Loucy (cell line): ENCODE data around the gene TECTA.

Experiments used
- H2AFZ ChIP-seq: fragments of 200-600 bp; sonication (generic); 2 replicates; pipeline ENCODE4 v1.6.0; 2016; ENCODE audit warnings: antibody characterized with exemption, mild to moderate bottlenecking, low read length, moderate library complexity
- H3F3A ChIP-seq: fragments of 200-600 bp; 2 replicates; pipeline ENCODE4 v1.6.0; 2016; ENCODE audit warnings: antibody characterized with exemption, low read depth, mild to moderate bottlenecking
- H3K27me3 ChIP-seq: fragments of 200-600 bp; sonication (generic); 2 replicates; pipeline ENCODE4 v1.6.1; 2014; ENCODE audit warnings: low read length, mild to moderate bottlenecking; ENCODE audit not compliant: insufficient read depth, poor library complexity, severe bottlenecking
- H3K36me3 ChIP-seq: fragments of 200-600 bp; sonication (generic); 2 replicates; pipeline ENCODE4 v1.6.1; 2016; ENCODE audit warnings: low read length; ENCODE audit not compliant: insufficient read depth
- H3K4me1 ChIP-seq: fragments of 200-600 bp; sonication (generic); 2 replicates; pipeline ENCODE4 v1.5.1; 2014; ENCODE audit warnings: low read length, mild to moderate bottlenecking; ENCODE audit not compliant: insufficient read depth, poor library complexity, severe bottlenecking
- H3K4me2 ChIP-seq: fragments of 200-600 bp; sonication (generic); 2 replicates; pipeline ENCODE4 v1.6.0; 2014; ENCODE audit warnings: antibody characterized with exemption, low read length, low read depth, mild to moderate bottlenecking; ENCODE audit not compliant: poor library complexity, severe bottlenecking
- H3K4me3 ChIP-seq: fragments of 200-600 bp; sonication (generic); 2 replicates; pipeline ENCODE4 v1.5.1; 2014; ENCODE audit warnings: low read length, mild to moderate bottlenecking, mixed read lengths; ENCODE audit not compliant: poor library complexity, severe bottlenecking
- H3K79me2 ChIP-seq: fragments of 200-600 bp; sonication (generic); 2 replicates; pipeline ENCODE4 v1.6.1; 2014; ENCODE audit warnings: low read length; ENCODE audit not compliant: insufficient read depth
- H3K9ac ChIP-seq: fragments of 200-600 bp; sonication (generic); 2 replicates; pipeline ENCODE4 v1.6.0; 2014; ENCODE audit warnings: mild to moderate bottlenecking, low read depth, low read length, moderate library complexity; ENCODE audit not compliant: poor library complexity, severe bottlenecking
- H3K9me2 ChIP-seq: fragments of 200-600 bp; sonication (generic); replicated peaks from 2 replicates; pipeline ENCODE4 v1.6.1; 2016; ENCODE audit warnings: low read depth, low read length, mixed read lengths
- H3K9me3 ChIP-seq: fragments of 200-600 bp; sonication (generic); 2 replicates; pipeline ENCODE4 v1.6.1; 2014; ENCODE audit warnings: mild to moderate bottlenecking, antibody characterized with exemption, low read length, low read depth; ENCODE audit not compliant: insufficient read depth
- H4K20me1 ChIP-seq: fragments of 200-600 bp; sonication (generic); 2 replicates; pipeline ENCODE4 v1.6.0; 2014; ENCODE audit warnings: antibody characterized with exemption, low read length, mild to moderate bottlenecking; ENCODE audit not compliant: insufficient read depth, poor library complexity, severe bottlenecking
- CTCF ChIP-seq: fragments of 200-600 bp; sonication (generic); conservative IDR thresholded peaks from 2 replicates; pipeline ENCODE4 v1.5.1; 2014; ENCODE audit warnings: mild to moderate bottlenecking, antibody characterized with exemption, low read length
- EZH2phosphoT487 ChIP-seq: fragments of 200-600 bp; IDR thresholded peaks from 2 replicates; pipeline ENCODE4 v1.6.1; 2018; ENCODE audit warnings: antibody characterized with exemption, mild to moderate bottlenecking, moderate library complexity, borderline replicate concordance

Gene TECTA

GRCh38 chr11:121223161-121223560 is 122.1 kb downstream of the TECTA start:
- Histone ChIP-seq H3F3A (no peaks in the 10 kb centered on the region), H3K9ac (no peak overlapping the region), H3K9me3 (no peaks in the 10 kb centered on the region), H2AFZ (no peak overlapping the region), H3K4me2 (no peak overlapping the region), H3K4me1 (no peaks in the 10 kb centered on the region), H3K27me3 (no peaks in the 10 kb centered on the region), H3K79me2 (no peaks in the 10 kb centered on the region), H3K4me3 (no peak overlapping the region), H4K20me1 (no peaks in the 10 kb centered on the region), H3K9me2 (no peaks in the 10 kb centered on the region), H3K36me3 (no peaks in the 10 kb centered on the region)
- TF ChIP-seq EZH2phosphoT487 (no peak), CTCF (no peak)

- no peak for TF ChIP-seq CTCF
- TF ChIP-seq EZH2phosphoT487 = no peak
- Histone ChIP-seq H3K4me2 (no peak overlapping the region), H3K4me1 (no peaks in the 10 kb centered on the region), H2AFZ (no peak overlapping the region), H3K9me3 (no peaks in the 10 kb centered on the region), H3K27me3 (no peaks in the 10 kb centered on the region), H3F3A (no peaks in the 10 kb centered on the region), H3K9ac (no peak overlapping the region), H3K4me3 (no peak overlapping the region), H3K79me2 (no peaks in the 10 kb centered on the region), H3K36me3 (no peaks in the 10 kb centered on the region), H4K20me1 (no peaks in the 10 kb centered on the region), H3K9me2 (no peaks in the 10 kb centered on the region)
Measured at GRCh38 chr11:121225382-121225781, 124.3 kb downstream of the TECTA start.

GRCh38 chr11:121226415-121227263 is 125.6 kb downstream of the TECTA start:
- Histone ChIP-seq H3K4me3 (no peak overlapping the region), H3K4me1 (no peaks in the 10 kb centered on the region), H2AFZ (no peak overlapping the region), H3K36me3 (no peaks in the 10 kb centered on the region), H4K20me1 (no peaks in the 10 kb centered on the region), H3K9me3 (no peaks in the 10 kb centered on the region), H3F3A (no peaks in the 10 kb centered on the region), H3K27me3 (no peaks in the 10 kb centered on the region), H3K9ac (no peak overlapping the region), H3K9me2 (no peaks in the 10 kb centered on the region), H3K79me2 (no peaks in the 10 kb centered on the region), H3K4me2 (no peak overlapping the region)
- TF ChIP-seq CTCF = no peak
- TF ChIP-seq EZH2phosphoT487 = no peak
